Measurements from ENCODE around the gene ECHDC3. TPM values are rescaled to one million over a fixed set of nuclear protein-coding genes. Genes with fewer than 3 reads are reported as not detected.

Gene ECHDC3
- total RNA-seq, 1 experiment from 2014 or later: 13.0 TPM

DNA sequence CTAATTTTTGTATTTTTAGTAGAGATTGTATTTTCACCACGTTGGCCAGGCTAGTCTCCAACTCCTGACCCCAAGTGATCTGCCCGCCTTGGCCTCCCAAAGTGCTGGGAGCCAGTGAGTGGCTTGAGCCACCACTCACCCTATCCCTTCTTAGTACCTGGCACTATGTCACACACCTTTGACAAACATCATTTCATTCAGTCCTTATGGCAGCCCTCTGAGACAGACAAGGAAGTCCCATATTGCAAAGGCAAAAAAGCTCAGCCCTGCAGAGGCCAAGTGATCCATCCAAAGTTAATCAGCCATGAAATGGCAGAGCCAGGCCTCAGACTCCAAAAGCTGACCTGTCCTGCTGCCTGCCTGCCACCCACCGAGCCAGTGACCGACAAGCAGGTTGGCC lies 39.9 kb upstream of the ECHDC3 start:
- H2AFZ ChIP-seq (ENCODE audit: low read depth, low read length, poor library complexity, severe bottlenecking): no peak overlapping the region
- H3K4me2 ChIP-seq (ENCODE audit: low read length): no peak overlapping the region
- no peaks in the 10 kb centered on the region for H4K20me1 ChIP-seq (ENCODE audit: insufficient read depth)
- ChIA-PET CTCF (no interaction called here), POLR2A (interaction anchor here (0.8 kb wide), 1 partner anchor 18 kb away, joined by 3 read pairs; no protein-coding TSS in a partner anchor), RAD21 (ENCODE audit: low non-redundant PET in 1 of 2, low total read pairs in 2 of 2, uncharacterized antibody in 2 of 2, unreplicated experiment in 2 of 2) (no interaction called here)
- no peaks in the 10 kb centered on the region for H3K9me2 ChIP-seq (ENCODE audit: insufficient read depth)
- H3K79me2 ChIP-seq (ENCODE audit: insufficient read depth, low read length): no peaks in the 10 kb centered on the region
- no TSS peak for BruUV-seq (replicated peaks)
- no peak for ATAC-seq
- no peak overlapping the region for H3K4me3 ChIP-seq (replicated peaks in 1 of 2; ENCODE audit: low read depth in 1 of 2, low read length in 2 of 2)
- H3K9me3 ChIP-seq (ENCODE audit: control insufficient read depth in 1 of 2, insufficient read depth in 1 of 2, low read depth in 1 of 2, low read length in 2 of 2): no peaks in the 10 kb centered on the region
- H3K27me3 ChIP-seq (ENCODE audit: insufficient read depth, low read length): no peaks in the 10 kb centered on the region
- H3K4me1 ChIP-seq (ENCODE audit: control insufficient read depth in 1 of 2, insufficient read depth in 2 of 2, low read length in 2 of 2): 0 out of 4 replicates have a peak, but pooled peaks cover 0 to 7% of the 10 kb centered on the region in 2 experiments
- H3K27ac ChIP-seq (ENCODE audit: low read depth, low read length): no peak overlapping the region
- TF ChIP-seq, protein P1, sequence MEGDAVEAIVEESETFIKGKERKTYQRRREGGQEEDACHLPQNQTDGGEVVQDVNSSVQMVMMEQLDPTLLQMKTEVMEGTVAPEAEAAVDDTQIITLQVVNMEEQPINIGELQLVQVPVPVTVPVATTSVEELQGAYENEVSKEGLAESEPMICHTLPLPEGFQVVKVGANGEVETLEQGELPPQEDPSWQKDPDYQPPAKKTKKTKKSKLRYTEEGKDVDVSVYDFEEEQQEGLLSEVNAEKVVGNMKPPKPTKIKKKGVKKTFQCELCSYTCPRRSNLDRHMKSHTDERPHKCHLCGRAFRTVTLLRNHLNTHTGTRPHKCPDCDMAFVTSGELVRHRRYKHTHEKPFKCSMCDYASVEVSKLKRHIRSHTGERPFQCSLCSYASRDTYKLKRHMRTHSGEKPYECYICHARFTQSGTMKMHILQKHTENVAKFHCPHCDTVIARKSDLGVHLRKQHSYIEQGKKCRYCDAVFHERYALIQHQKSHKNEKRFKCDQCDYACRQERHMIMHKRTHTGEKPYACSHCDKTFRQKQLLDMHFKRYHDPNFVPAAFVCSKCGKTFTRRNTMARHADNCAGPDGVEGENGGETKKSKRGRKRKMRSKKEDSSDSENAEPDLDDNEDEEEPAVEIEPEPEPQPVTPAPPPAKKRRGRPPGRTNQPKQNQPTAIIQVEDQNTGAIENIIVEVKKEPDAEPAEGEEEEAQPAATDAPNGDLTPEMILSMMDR (IDR thresholded peaks at IDR 0.05 in 2 of 3, conservative IDR thresholded peaks at IDR 0.05 in 1 of 3; ENCODE audit: borderline replicate concordance in 1 of 3, insufficient read depth in 1 of 3, low read depth in 2 of 3, low read length in 2 of 3): no peak
- TF ChIP-seq, protein P2, sequence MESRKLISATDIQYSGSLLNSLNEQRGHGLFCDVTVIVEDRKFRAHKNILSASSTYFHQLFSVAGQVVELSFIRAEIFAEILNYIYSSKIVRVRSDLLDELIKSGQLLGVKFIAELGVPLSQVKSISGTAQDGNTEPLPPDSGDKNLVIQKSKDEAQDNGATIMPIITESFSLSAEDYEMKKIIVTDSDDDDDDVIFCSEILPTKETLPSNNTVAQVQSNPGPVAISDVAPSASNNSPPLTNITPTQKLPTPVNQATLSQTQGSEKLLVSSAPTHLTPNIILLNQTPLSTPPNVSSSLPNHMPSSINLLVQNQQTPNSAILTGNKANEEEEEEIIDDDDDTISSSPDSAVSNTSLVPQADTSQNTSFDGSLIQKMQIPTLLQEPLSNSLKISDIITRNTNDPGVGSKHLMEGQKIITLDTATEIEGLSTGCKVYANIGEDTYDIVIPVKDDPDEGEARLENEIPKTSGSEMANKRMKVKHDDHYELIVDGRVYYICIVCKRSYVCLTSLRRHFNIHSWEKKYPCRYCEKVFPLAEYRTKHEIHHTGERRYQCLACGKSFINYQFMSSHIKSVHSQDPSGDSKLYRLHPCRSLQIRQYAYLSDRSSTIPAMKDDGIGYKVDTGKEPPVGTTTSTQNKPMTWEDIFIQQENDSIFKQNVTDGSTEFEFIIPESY (IDR thresholded peaks at IDR 0.05; ENCODE audit: extremely low read depth, insufficient replicate concordance, low read length): no peak
- no peak for TF ChIP-seq SIN3A (IDR thresholded peaks at IDR 0.05; ENCODE audit: low read depth)
- TF ChIP-seq TCF7L2 (IDR thresholded peaks at IDR 0.05; ENCODE audit: borderline replicate concordance, extremely low read depth, insufficient read depth, insufficient read length): no peak
- TF ChIP-seq POLR2AphosphoS5 (IDR thresholded peaks at IDR 0.05; ENCODE audit: low read depth, low read length): no peak
- no peak for DNase-seq (ENCODE audit: low read depth, low spot score)
- H3K36me3 ChIP-seq (ENCODE audit: control insufficient read depth in 1 of 2, insufficient read depth in 2 of 2, low read length in 2 of 2): no peaks in the 10 kb centered on the region
- H3K9ac ChIP-seq (ENCODE audit: low read length): no peak overlapping the region
- intact Hi-C loops (cut with micrococcal nuclease): no loop called here
